K562 (cell line): ENCODE results near the gene GH2. TPM values are rescaled to one million over a fixed set of nuclear protein-coding genes. Genes with fewer than 3 reads are reported as not detected.

Source experiments
- ATF2 ChIP-seq: sonication (generic); formaldehyde crosslinking; IDR thresholded peaks from 2 replicates; pipeline ENCODE4 v1.8.1; 2022; ENCODE audit warnings: missing genetic modification reagents
- GTF2A2 ChIP-seq: IDR thresholded peaks from 2 replicates; pipeline ENCODE4 v1.6.1; 2016; ENCODE audit warnings: mild to moderate bottlenecking, missing genetic modification characterization, missing compliant biosample characterization
- ID3 ChIP-seq, 2 experiments: fragments of 250-450 bp in 1 of 2; fragments of 450-650 bp in 1 of 2; sonication (Bioruptor Pico) in 1 of 2; IDR thresholded peaks; 2 replicates each; pipeline versions ENCODE4 v1.6.1 to v1.8.0; 2016 to 2021; ENCODE audit warnings: mild to moderate bottlenecking in 2 of 2, moderate library complexity in 2 of 2, missing compliant biosample characterization in 1 of 2, missing genetic modification characterization in 1 of 2
- LARP7 ChIP-seq: fragments of 450-650 bp; IDR thresholded peaks from 2 replicates; pipeline ENCODE4 v1.6.1; 2016
- POLR3A ChIP-seq: IDR thresholded peaks from 2 replicates; pipeline ENCODE4 v1.6.1; 2011; ENCODE audit warnings: borderline replicate concordance, mild to moderate bottlenecking, moderate library complexity; ENCODE audit not compliant: insufficient read length, insufficient read depth; ENCODE audit errors: extremely low read depth
- SIX5 ChIP-seq, 2 experiments: IDR thresholded peaks; 2 replicates each; pipeline ENCODE4 v1.6.1; 2011; ENCODE audit warnings: low read length in 2 of 2, borderline replicate concordance in 1 of 2, low read depth in 1 of 2, mild to moderate bottlenecking in 1 of 2, moderate library complexity in 1 of 2; ENCODE audit not compliant: insufficient read depth in 1 of 2
- ZNF174 ChIP-seq: fragments of 250-450 bp; sonication (Bioruptor Pico); IDR thresholded peaks from 2 replicates; pipeline ENCODE4 v1.4.0; 2020; ENCODE audit warnings: mild to moderate bottlenecking
- ZNF311 ChIP-seq: fragments of 250-450 bp; sonication (Bioruptor Pico); IDR thresholded peaks from 2 replicates; pipeline ENCODE4 v1.4.0; 2020; ENCODE audit warnings: mild to moderate bottlenecking, moderate library complexity
- polyA plus RNA-seq, 8 experiments: library from polyadenylated mRNA; depleted of rRNA in 4 of 8; stranded (reverse) in 5 of 8; unstranded in 3 of 8; fragments of >200 nt; fragmentation: Nextera tagmentation in 2 of 8; fragmentation: Illumina TruSeq in 1 of 8; extraction: Ambion mirVana in 2 of 8; extraction: Trizol in 1 of 8; gene quantifications; 2 replicates each; pipeline versions ENCODE4 v1.2.1 to v1.2.3, GENCODE V29; 2011 to 2014; ENCODE audit warnings: inconsistent platforms in 1 of 8, missing spikeins in 1 of 8
- total RNA-seq, 7 experiments: library from RNA; depleted of rRNA in 6 of 7; stranded (reverse); fragments of >200 nt in 6 of 7; fragmentation: Illumina TruSeq in 2 of 7; extraction: Trizol in 2 of 7; gene quantifications; 2 replicates each; pipeline versions ENCODE4 v1.2.1 to v1.2.3, GENCODE V29; 2011 to 2021; ENCODE audit warnings: low replicate concordance in 1 of 7

GH2 gene
- total and polyA plus RNA-seq, 9 of the 15 experiments (the other 6 are each of a cell fraction or from before 2014, with no cell fraction given): not detected

GRCh38 chr17:63836811-63837210 lies 44.9 kb downstream of the GH2 start (continued):
- TF ChIP-seq ID3 (CRISPR knock-in tag; IDR thresholded peaks at IDR 0.05) (no peak), ID3 (tag; IDR thresholded peaks at IDR 0.05) (no peak), ZNF174 (CRISPR knock-in tag) (no peak), LARP7 (no peak), GTF2A2 (tag) (no peak), POLR3A (no peak), SIX5 (IDR thresholded peaks at IDR 0.05; ENCODE audit: borderline replicate concordance in 1 of 2, insufficient read depth in 1 of 2, low read depth in 1 of 2, low read length in 2 of 2) (no peak), ATF2 (CRISPR knock-in tag) (no peak), ZNF311 (CRISPR knock-in tag) (no peak)
